ENCODE measurements around the gene DHRS3.

DHRS3 gene

GRCh38 chr1:12636098-12636950, 18.3 kb upstream of the DHRS3 start:
- DNase-seq: no peak

GRCh38 chr1:12634696-12635202, 16.7 kb upstream of the DHRS3 start:
- DNase-seq: peak; percentile 24

- no peak for DNase-seq
These were observed 16.1 kb upstream of the DHRS3 start for GRCh38 chr1:12634156-12634555.

GRCh38 chr1:12631571-12631970, 13.6 kb upstream of the DHRS3 start:
- no peak for DNase-seq

GRCh38 chr1:12630946-12631530, 13.0 kb upstream of the DHRS3 start:
- DNase-seq: no peak

GRCh38 chr1:12629985-12630760, 12.2 kb upstream of the DHRS3 start:
- peak; percentile 40 for DNase-seq

GRCh38 chr1:12629511-12629956, 11.5 kb upstream of the DHRS3 start:
- peak; percentile 19 for DNase-seq

- DNase-seq: peak; percentile 96
These were observed 9.3 kb upstream of the DHRS3 start for GRCh38 chr1:12627296-12627695.

GRCh38 chr1:12626888-12627287, 8.9 kb upstream of the DHRS3 start:
- DNase-seq: peak; percentile 78

GRCh38 chr1:12625276-12625675, 7.3 kb upstream of the DHRS3 start:
- no peak for DNase-seq

- no peak for DNase-seq
These were observed 4.5 kb upstream of the DHRS3 start for GRCh38 chr1:12622506-12622905.

GRCh38 chr1:12621346-12622335, 3.6 kb upstream of the DHRS3 start:
- DNase-seq: no peak

GRCh38 chr1:12620931-12621330, 2.9 kb upstream of the DHRS3 start:
- DNase-seq: no peak

- DNase-seq: no peak
These were observed 2.5 kb upstream of the DHRS3 start for GRCh38 chr1:12620488-12620865.

- peak; percentile 92 for DNase-seq
These were observed 1.9 kb upstream of the DHRS3 start for GRCh38 chr1:12619792-12620487.

GRCh38 chr1:12618965-12619791, 1.2 kb upstream of the DHRS3 start:
- DNase-seq: peak; percentile 63

- no peak for DNase-seq
These were observed 603 bp upstream of the DHRS3 start for GRCh38 chr1:12618661-12618964.

GRCh38 chr1:12617511-12617900, 504 bp downstream of the DHRS3 start:
- no peak for DNase-seq

- DNase-seq: peak; percentile 33
These were observed 1.2 kb downstream of the DHRS3 start for GRCh38 chr1:12616709-12617373.

All from NCI-H82 (cell line).